Mammary epithelial cell (primary cell): ENCODE results near the gene RAET1G.

Experiments used
- CTCF ChIP-seq, 2 donors: IDR thresholded peaks in 1 of 2; conservative IDR thresholded peaks in 1 of 2; 2 replicates each; pipeline ENCODE4 v1.5.1; 2011 to 2012; ENCODE audit warnings: inconsistent platforms in 2 of 2, low read length in 2 of 2, mild to moderate bottlenecking in 2 of 2, control low read depth in 1 of 2, low read depth in 1 of 2; ENCODE audit not compliant: insufficient read depth in 1 of 2; ENCODE audit errors: extremely low read depth in 1 of 2
- EZH2 ChIP-seq: IDR thresholded peaks from 2 replicates; pipeline ENCODE4 v1.6.1; 2012; ENCODE audit warnings: low read length, inconsistent platforms, borderline replicate concordance

GRCh38 chr6:149951096-149951495 lies 28.2 kb upstream of the RAET1G start:
- TF ChIP-seq CTCF (conservative IDR thresholded peaks at IDR 0.05 in 1 of 2, IDR thresholded peaks at IDR 0.05 in 1 of 2; ENCODE audit: extremely low read depth in 1 of 2, insufficient read depth in 1 of 2, low read depth in 1 of 2, low read length in 2 of 2) (no peak), EZH2 (no peak)
